ENCODE data around the gene UBE2D2. TPM values are rescaled to one million over a fixed set of nuclear protein-coding genes. Genes with fewer than 3 reads are reported as not detected.

UBE2D2 gene
- total and polyA plus RNA-seq, 10 of the 15 experiments (the other 5 are each of a cell fraction or from before 2014, with no cell fraction given), result 58.6 to 245 (median 128) TPM

DNA sequence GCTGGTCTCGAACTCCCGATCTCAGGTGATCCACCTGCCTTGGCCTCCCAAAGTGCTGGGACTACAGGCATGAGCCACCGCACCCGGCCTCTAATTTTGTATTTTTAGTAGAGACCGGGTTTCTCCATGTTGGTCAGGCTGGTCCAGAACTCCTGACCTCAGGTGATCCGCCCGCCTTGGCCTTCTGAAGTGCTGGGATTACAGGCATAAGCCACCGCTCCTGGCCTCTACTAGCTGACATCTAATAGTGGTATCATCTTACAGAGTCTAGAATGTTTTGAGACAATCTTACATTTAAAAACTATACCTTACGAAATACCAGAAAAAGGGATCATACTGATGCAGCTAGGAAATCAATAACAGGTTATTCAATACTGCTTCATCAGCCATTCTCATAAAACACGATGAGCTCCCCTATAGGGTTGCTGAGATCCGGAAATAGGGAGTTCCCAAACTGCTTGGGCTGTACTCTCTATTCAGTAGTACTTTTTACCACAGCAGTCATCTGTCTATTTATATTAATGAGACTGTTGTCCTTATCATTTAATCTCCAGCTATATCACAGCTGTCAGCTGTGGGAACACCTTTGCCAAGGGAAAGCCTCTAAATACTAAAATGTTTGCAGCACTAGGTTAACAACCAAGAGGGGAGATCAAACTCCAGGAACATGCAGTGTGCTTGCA lies 8.1 kb upstream of the UBE2D2 start:
- Histone ChIP-seq H3K4me3 (no peak overlapping the region), H3K79me2 (ENCODE audit: control insufficient read depth, insufficient read depth, low read length) (no peaks in the 10 kb centered on the region), H3K4me1 (ENCODE audit: control insufficient read depth, insufficient read depth, low read length) (no peaks in the 10 kb centered on the region), H3K36me3 (ENCODE audit: control insufficient read depth in 2 of 2, insufficient read depth in 2 of 2, low read length in 1 of 2) (no peaks in the 10 kb centered on the region; a peak in 1 of 4 replicates), H4K20me1 (ENCODE audit: control insufficient read depth, insufficient read depth) (no peaks in the 10 kb centered on the region), H3K27me3 (replicated peaks in 1 of 2; ENCODE audit: control insufficient read depth in 2 of 2, insufficient read depth in 2 of 2, low read length in 1 of 2) (no peaks in the 10 kb centered on the region), H3K9me3 (replicated peaks; ENCODE audit: control insufficient read depth, insufficient read depth, low read length) (peaks cover 2% of the 10 kb centered on the region; the same call in 1 of the 3 replicates), H3K4me2 (ENCODE audit: control insufficient read depth, insufficient read depth) (no peak overlapping the region), H2AFZ (ENCODE audit: control insufficient read depth, low read depth, low read length) (no peak overlapping the region; the same call in 1 of the 2 replicates), H3K9ac (ENCODE audit: control insufficient read depth, insufficient read depth, low read length) (no peak overlapping the region), H3K27ac (ENCODE audit: control insufficient read depth, insufficient read depth) (no peak overlapping the region)
- no peak; the same call in 2 of the 3 replicates for ATAC-seq
- CTCF ChIA-PET, result interaction anchor here (0.6 to 2.3 kb wide), 6 partner anchors 9 to 80 kb away, joined by 3 to 7 read pairs (median 4); partner anchors contain the start of gene UBE2D2
- no peak for DNase-seq (ENCODE audit: low read depth, low spot score)
- SMC1A ChIA-PET (ENCODE audit: uncharacterized antibody, unreplicated experiment), result interaction anchor here (1.0 to 5.0 kb wide), 5 partner anchors 11 to 52 kb away, joined by 3 to 33 read pairs (median 4); no protein-coding TSS in a partner anchor
- no peak for TF ChIP-seq MTA2 (IDR thresholded peaks at IDR 0.05; ENCODE audit: low read depth)
- TF ChIP-seq ZBED1 (IDR thresholded peaks at IDR 0.05; ENCODE audit: borderline replicate concordance), result no peak
- POLR2A ChIA-PET, result interaction anchor here (0.7 to 2.5 kb wide), 5 partner anchors 8 to 389 kb away, joined by 5 to 19 read pairs (median 6); partner anchors contain the start of genes SPATA24 and UBE2D2
- WGBS (ENCODE audit: insufficient coverage, insufficient replicate concordance, low lambda C conversion rate, missing lambda C conversion rate), result 88% methylated on average over 11 of the region's 11 CpGs
- in situ Hi-C loops (cut with MboI), result no loop called here
- FAIRE-seq, result no peak
- RAD21 ChIA-PET (ENCODE audit: unreplicated experiment), result interaction anchor here (0.7 to 2.1 kb wide), 8 partner anchors 10 to 260 kb away, joined by 3 to 7 read pairs (median 3); partner anchors contain the start of gene MATR3
- no TSS peak for BruUV-seq (replicated peaks)
- intact Hi-C loops (cut with micrococcal nuclease; ENCODE audit: unreplicated experiment), result no loop called here

DNA sequence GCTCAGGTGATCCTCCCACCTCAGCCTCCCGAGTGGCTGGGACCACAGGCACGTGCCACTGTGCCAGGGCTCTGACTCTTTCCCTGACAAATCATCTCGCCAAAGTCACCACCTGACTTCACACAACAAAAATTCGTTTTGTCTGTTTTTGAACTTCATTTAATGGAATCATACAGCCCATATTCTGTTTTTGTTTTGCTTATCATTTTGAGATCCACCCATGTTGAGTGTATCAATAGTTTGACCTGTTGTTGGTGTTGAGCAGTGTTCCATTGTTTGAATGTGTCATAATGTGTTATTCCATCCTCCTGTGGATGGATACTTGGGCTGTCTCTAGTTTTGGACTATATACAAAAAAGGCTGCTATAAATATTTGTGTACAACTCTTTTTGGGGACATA lies 6.9 kb upstream of the UBE2D2 start:
- in situ Hi-C loops (cut with MboI), result no loop called here
- Histone ChIP-seq H3K9ac (ENCODE audit: control insufficient read depth, insufficient read depth, low read length) (no peak overlapping the region), H3K27ac (ENCODE audit: control insufficient read depth, insufficient read depth) (no peak overlapping the region), H3K27me3 (replicated peaks in 1 of 2; ENCODE audit: control insufficient read depth in 2 of 2, insufficient read depth in 2 of 2, low read length in 1 of 2) (no peaks in the 10 kb centered on the region), H3K79me2 (ENCODE audit: control insufficient read depth, insufficient read depth, low read length) (no peaks in the 10 kb centered on the region), H3K4me2 (ENCODE audit: control insufficient read depth, insufficient read depth) (no peak overlapping the region), H3K4me1 (ENCODE audit: control insufficient read depth, insufficient read depth, low read length) (no peaks in the 10 kb centered on the region), H3K36me3 (ENCODE audit: control insufficient read depth in 2 of 2, insufficient read depth in 2 of 2, low read length in 1 of 2) (no peaks in the 10 kb centered on the region; a peak in 1 of 4 replicates), H3K4me3 (no peak overlapping the region), H3K9me3 (replicated peaks; ENCODE audit: control insufficient read depth, insufficient read depth, low read length) (peaks cover 2% of the 10 kb centered on the region; the same call in 1 of the 3 replicates), H2AFZ (ENCODE audit: control insufficient read depth, low read depth, low read length) (no peak overlapping the region), H4K20me1 (ENCODE audit: control insufficient read depth, insufficient read depth) (no peaks in the 10 kb centered on the region)
- intact Hi-C loops (cut with micrococcal nuclease; ENCODE audit: unreplicated experiment), result no loop called here
- CTCF ChIA-PET, result interaction anchor here (1.4 kb wide), 1 partner anchor 8 kb away, joined by 5 read pairs; the partner anchor contains the start of gene UBE2D2
- no TSS peak for BruUV-seq (replicated peaks)
- ATAC-seq (no peak), FAIRE-seq (no peak), DNase-seq (ENCODE audit: low read depth, low spot score) (no peak)
- POLR2A ChIA-PET, result no interaction called here
- SMC1A ChIA-PET (ENCODE audit: uncharacterized antibody, unreplicated experiment), result interaction anchor here (5.0 kb wide), 1 partner anchor 10 kb away, joined by 33 read pairs; no protein-coding TSS in a partner anchor
- RAD21 ChIA-PET (ENCODE audit: unreplicated experiment), result no interaction called here
- 72% methylated on average over 4 of the region's 4 CpGs for WGBS (ENCODE audit: insufficient coverage, insufficient replicate concordance, low lambda C conversion rate, missing lambda C conversion rate)
- no peak for TF ChIP-seq SUZ12 (IDR thresholded peaks at IDR 0.05; ENCODE audit: unreplicated experiment)
- no peak for TF ChIP-seq NKRF (conservative IDR thresholded peaks at IDR 0.05)
- TF ChIP-seq, protein P1, sequence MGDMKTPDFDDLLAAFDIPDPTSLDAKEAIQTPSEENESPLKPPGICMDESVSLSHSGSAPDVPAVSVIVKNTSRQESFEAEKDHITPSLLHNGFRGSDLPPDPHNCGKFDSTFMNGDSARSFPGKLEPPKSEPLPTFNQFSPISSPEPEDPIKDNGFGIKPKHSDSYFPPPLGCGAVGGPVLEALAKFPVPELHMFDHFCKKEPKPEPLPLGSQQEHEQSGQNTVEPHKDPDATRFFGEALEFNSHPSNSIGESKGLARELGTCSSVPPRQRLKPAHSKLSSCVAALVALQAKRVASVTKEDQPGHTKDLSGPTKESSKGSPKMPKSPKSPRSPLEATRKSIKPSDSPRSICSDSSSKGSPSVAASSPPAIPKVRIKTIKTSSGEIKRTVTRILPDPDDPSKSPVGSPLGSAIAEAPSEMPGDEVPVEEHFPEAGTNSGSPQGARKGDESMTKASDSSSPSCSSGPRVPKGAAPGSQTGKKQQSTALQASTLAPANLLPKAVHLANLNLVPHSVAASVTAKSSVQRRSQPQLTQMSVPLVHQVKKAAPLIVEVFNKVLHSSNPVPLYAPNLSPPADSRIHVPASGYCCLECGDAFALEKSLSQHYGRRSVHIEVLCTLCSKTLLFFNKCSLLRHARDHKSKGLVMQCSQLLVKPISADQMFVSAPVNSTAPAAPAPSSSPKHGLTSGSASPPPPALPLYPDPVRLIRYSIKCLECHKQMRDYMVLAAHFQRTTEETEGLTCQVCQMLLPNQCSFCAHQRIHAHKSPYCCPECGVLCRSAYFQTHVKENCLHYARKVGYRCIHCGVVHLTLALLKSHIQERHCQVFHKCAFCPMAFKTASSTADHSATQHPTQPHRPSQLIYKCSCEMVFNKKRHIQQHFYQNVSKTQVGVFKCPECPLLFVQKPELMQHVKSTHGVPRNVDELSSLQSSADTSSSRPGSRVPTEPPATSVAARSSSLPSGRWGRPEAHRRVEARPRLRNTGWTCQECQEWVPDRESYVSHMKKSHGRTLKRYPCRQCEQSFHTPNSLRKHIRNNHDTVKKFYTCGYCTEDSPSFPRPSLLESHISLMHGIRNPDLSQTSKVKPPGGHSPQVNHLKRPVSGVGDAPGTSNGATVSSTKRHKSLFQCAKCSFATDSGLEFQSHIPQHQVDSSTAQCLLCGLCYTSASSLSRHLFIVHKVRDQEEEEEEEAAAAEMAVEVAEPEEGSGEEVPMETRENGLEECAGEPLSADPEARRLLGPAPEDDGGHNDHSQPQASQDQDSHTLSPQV (IDR thresholded peaks at IDR 0.05), result no peak
- TF ChIP-seq TARDBP (IDR thresholded peaks at IDR 0.05; ENCODE audit: borderline replicate concordance), result no peak
- TF ChIP-seq, protein P2, sequence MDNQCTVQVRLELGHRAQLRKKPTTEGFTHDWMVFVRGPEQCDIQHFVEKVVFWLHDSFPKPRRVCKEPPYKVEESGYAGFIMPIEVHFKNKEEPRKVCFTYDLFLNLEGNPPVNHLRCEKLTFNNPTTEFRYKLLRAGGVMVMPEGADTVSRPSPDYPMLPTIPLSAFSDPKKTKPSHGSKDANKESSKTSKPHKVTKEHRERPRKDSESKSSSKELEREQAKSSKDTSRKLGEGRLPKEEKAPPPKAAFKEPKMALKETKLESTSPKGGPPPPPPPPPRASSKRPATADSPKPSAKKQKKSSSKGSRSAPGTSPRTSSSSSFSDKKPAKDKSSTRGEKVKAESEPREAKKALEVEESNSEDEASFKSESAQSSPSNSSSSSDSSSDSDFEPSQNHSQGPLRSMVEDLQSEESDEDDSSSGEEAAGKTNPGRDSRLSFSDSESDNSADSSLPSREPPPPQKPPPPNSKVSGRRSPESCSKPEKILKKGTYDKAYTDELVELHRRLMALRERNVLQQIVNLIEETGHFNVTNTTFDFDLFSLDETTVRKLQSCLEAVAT (IDR thresholded peaks at IDR 0.05), result no peak
- TF ChIP-seq JUNB (IDR thresholded peaks at IDR 0.05), result no peak
